ENCODE data around the gene RBM18.

RBM18 gene

DNA sequence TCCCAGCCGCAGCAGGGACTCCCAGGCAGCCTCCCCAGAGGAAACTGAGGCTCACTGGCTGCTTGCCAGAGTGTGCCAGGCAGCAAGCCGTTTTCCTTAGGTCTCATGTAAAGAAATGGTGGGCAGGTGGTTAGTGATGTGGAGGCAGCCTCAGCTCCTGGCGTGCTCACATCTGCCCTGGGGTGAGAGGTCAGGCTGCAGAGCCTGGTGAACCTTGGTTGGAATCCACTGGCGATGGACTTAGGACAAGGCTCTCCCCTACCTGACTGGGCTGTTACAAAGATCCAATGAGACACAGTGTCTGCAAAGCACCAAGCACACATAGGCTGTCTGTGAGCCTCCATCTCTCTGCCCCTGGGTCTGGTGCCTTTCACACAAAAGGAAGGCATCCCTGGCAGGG, 66.8 kb downstream of the RBM18 start:
- Histone ChIP-seq H3K4me1 (ENCODE audit: insufficient read depth, low read length) (no peaks in the 10 kb centered on the region), H3K9ac (ENCODE audit: low read depth, low read length) (no peak overlapping the region), H3K36me3 (ENCODE audit: insufficient read depth, low read depth, low read length) (no peaks in the 10 kb centered on the region), H3K27me3 (ENCODE audit: insufficient read depth, low read length) (no peaks in the 10 kb centered on the region), H3K4me3 (ENCODE audit: low read length) (no peak overlapping the region), H3K9me3 (ENCODE audit: insufficient read depth, low read depth, low read length) (no peaks in the 10 kb centered on the region), H3K27ac (ENCODE audit: low read length) (no peak overlapping the region)

DNA sequence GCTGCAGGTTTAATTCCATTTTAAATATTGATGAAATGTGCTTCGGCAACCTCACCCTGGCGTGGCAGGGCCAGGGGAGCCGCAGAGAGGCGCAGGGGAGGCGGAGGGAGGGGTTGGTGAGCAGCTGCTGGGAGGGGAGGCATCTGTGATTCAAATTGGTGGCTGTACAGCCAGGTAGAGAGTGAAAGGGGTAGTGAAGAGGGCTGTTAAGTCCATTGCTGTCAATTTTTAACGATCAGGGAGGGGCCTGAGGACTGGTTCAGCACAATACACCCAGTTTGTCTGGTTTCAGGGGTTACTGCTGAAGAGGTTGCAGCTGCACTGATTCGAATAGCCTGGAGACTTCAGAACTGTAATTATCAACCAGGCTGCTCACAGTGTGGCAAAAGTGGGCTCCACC, 67.2 kb downstream of the RBM18 start:
- H3K9me3 ChIP-seq (ENCODE audit: insufficient read depth, low read depth, low read length) = no peaks in the 10 kb centered on the region
- H3K36me3 ChIP-seq (ENCODE audit: insufficient read depth, low read depth, low read length) = no peaks in the 10 kb centered on the region
- H3K27ac ChIP-seq (ENCODE audit: low read length) = no peak overlapping the region
- no peak overlapping the region for H3K9ac ChIP-seq (ENCODE audit: low read depth, low read length)
- no peaks in the 10 kb centered on the region for H3K27me3 ChIP-seq (ENCODE audit: insufficient read depth, low read length)
- H3K4me3 ChIP-seq (ENCODE audit: low read length) = no peak overlapping the region
- H3K4me1 ChIP-seq (ENCODE audit: insufficient read depth, low read length) = no peaks in the 10 kb centered on the region

DNA sequence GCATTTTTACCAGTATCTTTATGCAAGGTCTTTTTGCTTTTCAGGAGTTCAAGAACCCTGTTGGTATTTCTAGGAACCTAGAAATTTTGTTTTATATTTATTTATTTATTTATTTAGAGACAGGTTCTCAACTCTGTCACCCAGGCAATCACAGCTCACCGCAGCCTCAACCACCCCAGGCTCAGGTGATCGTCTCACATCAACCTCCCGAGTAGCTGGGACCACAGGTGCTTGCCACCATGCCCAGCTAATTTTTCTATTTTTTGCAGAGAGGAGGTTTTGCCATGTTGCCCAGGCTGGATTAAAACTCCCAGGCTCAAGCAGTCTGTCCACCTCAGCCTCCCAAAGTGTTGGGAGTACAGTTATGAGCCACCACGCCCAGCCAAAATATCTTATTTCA, 68.8 kb downstream of the RBM18 start:
- no peaks in the 10 kb centered on the region for H3K36me3 ChIP-seq (ENCODE audit: insufficient read depth, low read depth, low read length)
- no peak overlapping the region for H3K4me3 ChIP-seq (ENCODE audit: low read length)
- H3K9me3 ChIP-seq (ENCODE audit: insufficient read depth, low read depth, low read length) = no peaks in the 10 kb centered on the region
- no peaks in the 10 kb centered on the region for H3K27me3 ChIP-seq (ENCODE audit: insufficient read depth, low read length)
- H3K27ac ChIP-seq (ENCODE audit: low read length) = no peak overlapping the region
- H3K9ac ChIP-seq (ENCODE audit: low read depth, low read length) = no peak overlapping the region
- H3K4me1 ChIP-seq (ENCODE audit: insufficient read depth, low read length) = no peaks in the 10 kb centered on the region

DNA sequence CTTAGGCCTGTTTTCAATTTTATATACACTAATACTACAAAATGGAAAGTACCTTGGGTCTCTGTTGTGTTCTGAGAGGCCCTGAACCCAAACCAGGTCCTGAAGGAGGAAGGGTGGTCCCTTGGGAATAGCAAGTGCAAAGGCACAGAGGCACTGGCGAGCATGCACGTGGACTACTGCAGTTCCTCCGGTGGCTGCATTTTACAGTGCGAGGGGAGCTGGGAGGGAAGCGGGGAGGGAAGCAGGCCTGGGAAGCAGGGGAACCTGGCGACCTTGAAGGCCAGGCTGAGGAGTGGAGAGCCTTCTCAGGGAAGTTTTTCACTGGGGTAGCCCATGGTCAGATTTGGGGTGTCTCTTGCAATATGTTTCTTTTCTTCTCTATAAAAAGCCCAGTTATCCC, 71.0 kb downstream of the RBM18 start:
- H3K27ac ChIP-seq (ENCODE audit: low read length) = no peak overlapping the region

DNA sequence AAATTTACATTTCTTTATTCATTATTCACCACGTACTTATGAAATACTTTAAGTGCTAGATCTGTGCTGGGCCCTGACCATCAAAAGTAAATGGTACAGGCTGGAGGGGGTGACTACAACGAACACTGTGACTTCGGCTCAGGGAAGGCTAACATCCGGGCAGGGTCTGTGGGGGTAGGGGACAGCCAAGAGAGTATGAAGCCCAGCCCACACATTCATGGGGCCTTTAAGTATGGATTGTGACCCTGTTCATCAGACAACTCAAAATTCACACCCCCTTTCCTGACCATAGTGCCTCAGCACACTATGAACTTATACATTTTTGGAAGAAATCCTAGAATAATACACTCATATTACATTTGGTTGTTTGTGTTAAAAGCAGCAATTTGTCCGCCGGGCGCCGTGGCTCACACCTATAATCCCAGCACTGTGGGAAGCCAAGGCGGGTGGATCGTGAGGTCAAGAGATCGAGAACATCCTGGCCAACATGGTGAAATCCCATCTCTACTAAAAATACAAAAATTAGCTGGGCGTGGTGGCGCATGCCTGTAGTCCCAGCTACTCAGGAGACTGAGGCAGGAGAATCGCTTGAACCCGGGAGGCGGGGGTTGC, 71.6 kb downstream of the RBM18 start:
- Histone ChIP-seq H3K27me3 (ENCODE audit: insufficient read depth, low read length) (no peaks in the 10 kb centered on the region), H3K36me3 (ENCODE audit: insufficient read depth, low read depth, low read length) (no peaks in the 10 kb centered on the region), H3K4me3 (ENCODE audit: low read length) (no peak overlapping the region), H3K27ac (ENCODE audit: low read length) (no peak overlapping the region), H3K9ac (ENCODE audit: low read depth, low read length) (no peak overlapping the region), H3K9me3 (ENCODE audit: insufficient read depth, low read depth, low read length) (no peaks in the 10 kb centered on the region), H3K4me1 (ENCODE audit: insufficient read depth, low read length) (no peaks in the 10 kb centered on the region)

More for the DNA sequence above, 71.0 kb downstream of the RBM18 start:
- H3K9ac ChIP-seq (ENCODE audit: low read depth, low read length) = no peak overlapping the region
- no peaks in the 10 kb centered on the region for H3K9me3 ChIP-seq (ENCODE audit: insufficient read depth, low read depth, low read length)
- H3K4me3 ChIP-seq (ENCODE audit: low read length) = no peak overlapping the region
- no peaks in the 10 kb centered on the region for H3K4me1 ChIP-seq (ENCODE audit: insufficient read depth, low read length)
- no peaks in the 10 kb centered on the region for H3K36me3 ChIP-seq (ENCODE audit: insufficient read depth, low read depth, low read length)
- H3K27me3 ChIP-seq (ENCODE audit: insufficient read depth, low read length) = no peaks in the 10 kb centered on the region

DNA sequence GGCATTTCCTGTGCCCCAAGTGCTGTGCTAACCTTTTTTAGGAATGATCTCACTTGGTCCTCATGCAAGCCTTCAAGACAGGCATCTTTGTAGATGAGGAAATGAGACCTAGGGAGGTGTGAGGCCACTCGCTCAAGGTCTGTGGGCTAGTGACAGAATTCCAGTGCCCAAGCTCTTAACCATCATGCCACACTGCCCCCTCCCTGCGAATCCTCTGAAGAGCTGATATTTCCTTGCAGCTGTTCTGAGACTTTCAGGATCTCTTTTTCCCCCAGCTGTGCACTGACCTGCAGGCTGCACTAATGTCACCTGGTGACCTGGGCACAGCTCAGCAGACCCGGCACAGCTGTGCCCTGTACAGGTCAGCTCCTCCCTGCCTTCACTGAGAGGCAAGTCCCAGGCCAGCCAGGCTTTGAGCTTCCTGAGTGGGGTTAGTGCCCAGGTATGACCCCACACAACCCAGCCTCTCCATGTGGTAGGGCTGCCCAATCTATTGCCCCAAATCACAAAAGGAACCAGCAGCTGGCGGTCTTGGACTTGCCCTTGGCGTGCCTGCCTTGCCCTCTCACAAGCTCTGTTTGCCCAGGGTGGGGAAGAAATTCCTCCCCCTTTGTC, 72.3 kb downstream of the RBM18 start:
- Histone ChIP-seq H3K9me3 (ENCODE audit: insufficient read depth, low read depth, low read length) (no peaks in the 10 kb centered on the region), H3K4me3 (ENCODE audit: low read length) (no peak overlapping the region), H3K36me3 (ENCODE audit: insufficient read depth, low read depth, low read length) (no peaks in the 10 kb centered on the region), H3K27ac (ENCODE audit: low read length) (no peak overlapping the region), H3K4me1 (ENCODE audit: insufficient read depth, low read length) (no peaks in the 10 kb centered on the region), H3K27me3 (ENCODE audit: insufficient read depth, low read length) (no peaks in the 10 kb centered on the region), H3K9ac (ENCODE audit: low read depth, low read length) (no peak overlapping the region)

DNA sequence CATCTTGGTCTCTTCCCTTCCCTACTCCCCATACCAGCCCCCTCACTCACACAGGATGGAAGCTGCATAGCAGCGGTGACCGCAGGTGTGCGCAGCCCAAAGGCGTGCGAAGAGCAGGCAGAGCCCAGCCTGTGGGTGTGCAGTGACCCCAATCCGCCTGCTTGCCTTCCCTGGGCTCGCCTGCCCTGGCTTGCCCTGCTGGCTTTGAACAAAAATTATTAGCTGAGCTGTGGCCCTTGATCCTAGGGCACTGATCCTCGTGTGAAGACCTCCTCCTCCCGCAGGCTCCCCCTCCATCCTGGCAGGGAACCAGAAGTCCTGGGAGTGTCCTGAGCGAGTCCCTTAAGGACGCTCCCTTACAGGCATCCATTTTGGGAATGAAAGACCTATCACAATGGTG, 73.1 kb downstream of the RBM18 start:
- no peak overlapping the region for H3K9ac ChIP-seq (ENCODE audit: low read depth, low read length)
- H3K36me3 ChIP-seq (ENCODE audit: insufficient read depth, low read depth, low read length) = no peaks in the 10 kb centered on the region
- no peaks in the 10 kb centered on the region for H3K27me3 ChIP-seq (ENCODE audit: insufficient read depth, low read length)
- no peaks in the 10 kb centered on the region for H3K4me1 ChIP-seq (ENCODE audit: insufficient read depth, low read length)
- no peak overlapping the region for H3K27ac ChIP-seq (ENCODE audit: low read length)
- H3K9me3 ChIP-seq (ENCODE audit: insufficient read depth, low read depth, low read length) = no peaks in the 10 kb centered on the region
- no peak overlapping the region for H3K4me3 ChIP-seq (ENCODE audit: low read length)

DNA sequence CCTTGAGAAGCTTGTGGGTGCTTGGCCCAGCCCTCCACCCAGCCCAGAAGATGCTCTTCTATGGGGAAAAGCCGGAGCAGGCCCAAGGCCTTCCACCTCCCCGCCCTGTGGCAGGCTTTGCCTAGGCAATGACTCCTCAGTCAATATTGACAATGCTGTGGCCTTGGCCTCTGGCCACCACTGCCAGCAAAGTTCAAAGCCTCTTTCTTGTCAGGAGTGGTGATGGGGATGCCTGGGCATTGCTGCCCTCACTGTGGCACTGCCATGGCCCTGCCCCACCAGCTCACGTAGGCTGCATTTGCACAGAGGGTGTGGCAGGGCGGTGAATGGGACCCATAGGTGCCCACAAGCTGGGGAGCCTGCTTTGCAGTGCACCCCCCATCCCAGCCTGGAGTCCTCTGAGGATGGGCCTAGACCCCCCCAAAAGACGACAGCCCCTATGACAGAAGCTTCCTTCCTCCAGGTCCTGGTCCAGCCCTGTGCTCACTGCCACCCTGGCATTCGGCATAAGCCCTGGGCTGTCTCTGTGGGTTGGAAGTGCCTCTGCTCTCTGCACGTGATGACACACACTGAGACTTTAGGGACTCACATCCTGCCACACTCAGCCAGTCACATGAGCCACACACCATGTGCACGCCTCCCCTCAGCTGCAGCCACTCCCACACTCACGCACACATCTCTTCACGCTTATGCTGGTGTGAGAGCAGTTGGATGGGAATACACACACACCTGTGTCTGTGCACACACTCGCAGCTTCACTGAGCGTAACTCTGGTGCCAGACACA, 73.9 kb downstream of the RBM18 start:
- no peak overlapping the region for H3K4me3 ChIP-seq (ENCODE audit: low read length)
- no peaks in the 10 kb centered on the region for H3K9me3 ChIP-seq (ENCODE audit: insufficient read depth, low read depth, low read length)
- no peak overlapping the region for H3K9ac ChIP-seq (ENCODE audit: low read depth, low read length)
- no peak overlapping the region for H3K27ac ChIP-seq (ENCODE audit: low read length)
- no peaks in the 10 kb centered on the region for H3K36me3 ChIP-seq (ENCODE audit: insufficient read depth, low read depth, low read length)
- no peaks in the 10 kb centered on the region for H3K27me3 ChIP-seq (ENCODE audit: insufficient read depth, low read length)
- no peaks in the 10 kb centered on the region for H3K4me1 ChIP-seq (ENCODE audit: insufficient read depth, low read length)

DNA sequence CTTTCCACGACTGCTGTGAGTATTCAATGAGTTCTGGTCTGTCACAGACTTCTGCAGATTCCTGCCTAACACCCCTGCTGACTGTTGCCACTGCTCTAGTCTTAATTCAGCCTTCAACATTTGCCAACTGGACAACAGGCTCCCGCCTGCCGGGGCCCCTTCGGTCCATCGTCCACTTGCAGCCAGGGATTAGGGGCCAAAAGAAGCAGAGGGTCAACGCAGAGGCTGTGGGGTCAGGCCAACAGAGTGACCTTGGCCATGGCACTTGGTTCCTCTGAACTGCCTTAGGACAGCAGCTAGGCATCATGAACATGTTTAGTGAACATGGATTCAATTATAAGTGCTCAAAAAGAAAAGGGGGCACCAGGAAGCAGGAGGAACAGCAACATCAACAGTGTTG, 76.3 kb downstream of the RBM18 start:
- no peaks in the 10 kb centered on the region for H3K36me3 ChIP-seq (ENCODE audit: insufficient read depth, low read depth, low read length)
- H3K27me3 ChIP-seq (ENCODE audit: insufficient read depth, low read length) = no peaks in the 10 kb centered on the region
- H3K4me1 ChIP-seq (ENCODE audit: insufficient read depth, low read length) = no peaks in the 10 kb centered on the region
- no peak overlapping the region for H3K9ac ChIP-seq (ENCODE audit: low read depth, low read length)
- H3K27ac ChIP-seq (ENCODE audit: low read length) = no peak overlapping the region
- no peak overlapping the region for H3K4me3 ChIP-seq (ENCODE audit: low read length)
- H3K9me3 ChIP-seq (ENCODE audit: insufficient read depth, low read depth, low read length) = no peaks in the 10 kb centered on the region
